ENCODE data around the gene PPP1R7. TPM values are rescaled to one million over a fixed set of nuclear protein-coding genes. Genes with fewer than 3 reads are reported as not detected.

Gene PPP1R7
- total and polyA plus RNA-seq, 9 donors, result 21.9 to 120 (median 46.9) TPM

DNA sequence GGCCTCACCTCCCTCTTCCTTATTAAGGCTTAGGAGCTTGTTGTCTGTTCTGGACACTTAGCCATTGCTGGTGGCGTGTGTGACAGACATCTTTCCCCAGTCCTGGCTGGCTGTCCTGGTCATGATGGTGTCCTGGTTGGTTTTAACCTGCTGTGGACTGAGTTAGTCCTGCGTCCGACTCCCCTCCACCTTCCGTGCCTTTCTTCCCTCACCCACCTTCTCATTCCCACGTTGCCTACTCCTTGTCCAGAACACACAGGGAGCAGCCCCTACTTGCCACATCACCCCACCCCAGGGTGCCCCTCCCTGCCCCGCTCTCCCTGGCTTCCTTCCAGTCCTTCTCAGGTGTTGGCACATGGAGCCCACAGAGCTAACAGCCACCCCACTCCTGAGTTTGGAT lies 47.7 kb downstream of the PPP1R7 start:
- Histone ChIP-seq H3K4me1 (ENCODE audit: insufficient read depth) (no peaks in the 10 kb centered on the region), H3K36me3 (no peaks in the 10 kb centered on the region), H3K4me3 (no peak overlapping the region), H3K27ac (no peak overlapping the region), H3K27me3 (no peaks in the 10 kb centered on the region), H3K9me3 (no peaks in the 10 kb centered on the region)
- DNase-seq, result no peak
- WGBS, 3 donors, result 84 to 90% (median 89%) methylated on average over 6 of the region's 6 CpGs
- intact Hi-C loops (cut with DNase I), result no loop called here
- TF ChIP-seq POLR2A (IDR thresholded peaks at IDR 0.05), result no peak
- TF ChIP-seq, protein P1, sequence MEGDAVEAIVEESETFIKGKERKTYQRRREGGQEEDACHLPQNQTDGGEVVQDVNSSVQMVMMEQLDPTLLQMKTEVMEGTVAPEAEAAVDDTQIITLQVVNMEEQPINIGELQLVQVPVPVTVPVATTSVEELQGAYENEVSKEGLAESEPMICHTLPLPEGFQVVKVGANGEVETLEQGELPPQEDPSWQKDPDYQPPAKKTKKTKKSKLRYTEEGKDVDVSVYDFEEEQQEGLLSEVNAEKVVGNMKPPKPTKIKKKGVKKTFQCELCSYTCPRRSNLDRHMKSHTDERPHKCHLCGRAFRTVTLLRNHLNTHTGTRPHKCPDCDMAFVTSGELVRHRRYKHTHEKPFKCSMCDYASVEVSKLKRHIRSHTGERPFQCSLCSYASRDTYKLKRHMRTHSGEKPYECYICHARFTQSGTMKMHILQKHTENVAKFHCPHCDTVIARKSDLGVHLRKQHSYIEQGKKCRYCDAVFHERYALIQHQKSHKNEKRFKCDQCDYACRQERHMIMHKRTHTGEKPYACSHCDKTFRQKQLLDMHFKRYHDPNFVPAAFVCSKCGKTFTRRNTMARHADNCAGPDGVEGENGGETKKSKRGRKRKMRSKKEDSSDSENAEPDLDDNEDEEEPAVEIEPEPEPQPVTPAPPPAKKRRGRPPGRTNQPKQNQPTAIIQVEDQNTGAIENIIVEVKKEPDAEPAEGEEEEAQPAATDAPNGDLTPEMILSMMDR (IDR thresholded peaks at IDR 0.05), result no peak
- no peak for TF ChIP-seq EP300 (IDR thresholded peaks at IDR 0.05)

DNA sequence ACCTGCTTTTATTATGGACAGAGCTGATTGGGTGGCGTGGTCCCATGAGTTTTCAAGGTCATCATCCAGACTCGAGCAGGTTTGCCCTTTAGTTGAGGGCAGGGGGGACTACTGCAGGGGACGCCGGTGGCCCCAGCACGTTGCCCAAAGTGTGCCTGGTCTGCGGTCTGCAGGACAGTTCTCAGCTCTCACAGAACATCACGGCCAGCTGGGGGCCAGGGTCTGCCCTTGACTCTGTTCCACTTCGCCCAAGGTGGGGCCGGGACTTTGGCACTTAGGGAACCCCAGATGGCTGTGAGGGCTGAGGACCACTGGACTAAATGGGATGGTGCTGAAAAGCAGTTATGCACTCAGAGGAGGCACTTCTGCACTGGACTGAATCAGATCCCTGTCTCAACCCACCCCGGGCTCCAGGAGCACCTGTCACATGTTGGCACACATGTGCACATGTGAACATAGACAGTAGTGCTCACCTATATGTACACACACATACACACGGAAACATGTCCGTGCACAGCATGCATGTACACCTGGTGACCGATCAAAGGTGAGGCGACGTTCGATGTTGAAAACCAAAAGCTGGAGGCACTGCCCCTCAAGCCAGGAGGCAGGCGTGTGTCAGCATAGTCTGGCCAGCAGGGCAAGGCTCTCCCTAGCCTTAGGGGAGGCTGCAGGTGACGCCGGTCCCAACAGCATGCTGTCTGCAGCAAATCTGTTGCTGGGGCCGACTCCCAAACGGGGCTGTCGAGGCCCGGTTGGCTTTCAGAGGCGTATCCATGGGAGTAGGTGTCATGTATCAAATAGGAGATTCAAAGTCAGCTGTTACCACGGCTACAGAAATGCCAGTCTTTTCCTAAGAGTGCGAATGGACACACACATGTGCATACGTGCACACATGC lies 48.4 kb downstream of the PPP1R7 start:
- no peak for TF ChIP-seq POLR2A (IDR thresholded peaks at IDR 0.05)
- TF ChIP-seq EP300 (IDR thresholded peaks at IDR 0.05), result no peak
- TF ChIP-seq, protein P1 (IDR thresholded peaks at IDR 0.05), result no peak
- H3K4me3 ChIP-seq, result no peak overlapping the region
- no peaks in the 10 kb centered on the region for H3K27me3 ChIP-seq
- no peaks in the 10 kb centered on the region for H3K9me3 ChIP-seq
- no peak overlapping the region for H3K27ac ChIP-seq
- intact Hi-C loops (cut with DNase I), result no loop called here
- DNase-seq, result no peak
- 69 to 74% (median 71%) methylated on average over 27 of the region's 27 CpGs for WGBS, 3 donors
- no peaks in the 10 kb centered on the region for H3K4me1 ChIP-seq (ENCODE audit: insufficient read depth)
- no peaks in the 10 kb centered on the region for H3K36me3 ChIP-seq

DNA sequence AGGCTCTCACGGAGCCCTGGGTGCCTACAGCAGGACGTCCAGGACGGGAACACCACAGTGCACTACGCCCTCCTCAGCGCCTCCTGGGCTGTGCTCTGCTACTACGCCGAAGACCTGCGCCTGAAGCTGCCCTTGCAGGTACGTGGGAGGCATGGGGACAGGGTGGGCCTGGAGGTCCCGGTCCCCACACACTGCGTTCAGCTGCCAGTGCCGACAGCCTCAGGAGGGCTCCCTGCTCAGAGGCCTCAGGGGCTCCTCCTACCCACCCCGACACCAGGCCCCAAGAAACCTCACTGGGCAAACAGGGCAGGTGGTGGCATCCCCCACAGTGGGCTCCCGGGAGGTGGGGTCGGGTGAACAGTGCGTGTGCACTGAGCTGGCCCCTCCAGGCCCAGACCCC lies 49.0 kb downstream of the PPP1R7 start:
- no peak for DNase-seq
- Histone ChIP-seq H3K27me3 (no peaks in the 10 kb centered on the region), H3K9me3 (no peaks in the 10 kb centered on the region), H3K36me3 (no peaks in the 10 kb centered on the region), H3K27ac (no peak overlapping the region), H3K4me1 (ENCODE audit: insufficient read depth) (no peaks in the 10 kb centered on the region), H3K4me3 (no peak overlapping the region)
- WGBS, 3 donors, result 81 to 92% (median 89%) methylated on average over 14 to 16 of the region's 16 CpGs
- intact Hi-C loops (cut with DNase I), result no loop called here
- TF ChIP-seq POLR2A (IDR thresholded peaks at IDR 0.05) (no peak), EP300 (IDR thresholded peaks at IDR 0.05) (no peak)
- TF ChIP-seq, protein P1 (IDR thresholded peaks at IDR 0.05), result no peak

DNA sequence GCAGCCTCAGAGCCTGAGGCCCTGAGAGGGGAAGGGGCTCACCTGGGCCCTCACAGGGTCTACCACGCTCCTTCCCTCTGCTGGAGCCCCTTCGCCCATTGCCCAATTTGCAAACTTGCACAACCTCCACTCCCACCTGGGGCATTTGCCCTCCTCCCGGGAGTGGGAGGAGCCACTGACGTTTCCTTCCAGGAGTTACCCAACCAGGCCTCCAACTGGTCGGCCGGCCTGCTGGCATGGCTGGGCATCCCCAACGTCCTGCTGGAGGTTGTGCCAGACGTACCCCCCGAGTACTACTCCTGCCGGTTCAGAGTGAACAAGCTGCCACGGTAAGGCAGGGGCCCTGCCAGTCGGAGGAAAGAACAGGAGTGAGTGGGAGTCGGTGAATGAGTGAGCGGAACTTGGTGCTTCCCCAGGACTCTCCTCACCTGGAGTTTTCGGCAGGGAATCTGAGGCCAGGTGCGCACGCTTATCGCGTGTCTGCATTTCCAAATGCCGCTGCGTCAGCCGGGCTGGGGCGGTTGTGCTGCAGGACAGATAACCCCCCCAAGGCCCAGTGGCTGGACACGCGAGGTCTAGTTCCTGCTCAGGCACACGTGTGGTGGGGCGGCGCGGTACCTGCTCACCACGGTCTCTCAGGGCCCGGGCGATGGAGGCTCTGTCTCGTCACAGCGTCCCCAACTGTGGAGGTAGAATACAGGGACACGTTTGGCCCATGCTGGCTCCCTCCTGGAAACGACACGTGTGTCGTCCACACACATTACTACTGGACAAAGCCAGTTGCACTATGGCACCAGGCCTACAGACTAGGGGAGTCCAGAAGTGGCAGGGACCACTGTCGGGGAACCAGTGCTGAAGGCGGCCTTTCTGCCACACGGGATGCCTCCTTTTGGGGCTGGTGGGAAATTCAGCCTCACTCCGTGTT lies 49.9 kb downstream of the PPP1R7 start:
- Histone ChIP-seq H3K4me3 (no peak overlapping the region), H3K9me3 (no peaks in the 10 kb centered on the region), H3K36me3 (no peaks in the 10 kb centered on the region), H3K27me3 (no peaks in the 10 kb centered on the region), H3K27ac (no peak overlapping the region), H3K4me1 (ENCODE audit: insufficient read depth) (no peaks in the 10 kb centered on the region)
- no peak for DNase-seq
- no peak for TF ChIP-seq EP300 (IDR thresholded peaks at IDR 0.05)
- TF ChIP-seq, protein P1 (IDR thresholded peaks at IDR 0.05), result no peak
- TF ChIP-seq POLR2A (IDR thresholded peaks at IDR 0.05), result no peak
- WGBS, 3 donors, result 80 to 83% (median 80%) methylated on average over 42 of the region's 42 CpGs
- intact Hi-C loops (cut with DNase I), result no loop called here
